AG09309 (cell line): ENCODE results near the gene PHACTR3.

ENCODE experiments used
- DNase-seq: peaks from one replicate; pipeline ENCODE4 v3.0.0-alpha.2; 2010; ENCODE audit warnings: low read depth
- H3K4me3 ChIP-seq: 2 replicates; pipeline ENCODE4 v1.5.1; 2011; ENCODE audit warnings: mild to moderate bottlenecking, low read depth, low read length, moderate library complexity; ENCODE audit not compliant: control insufficient read depth
- TF ChIP-seq, protein P1 (sequence below): IDR thresholded peaks from 2 replicates; pipeline ENCODE4 v1.5.1; 2011; ENCODE audit warnings: mild to moderate bottlenecking, low read depth, low read length, inconsistent platforms; ENCODE audit not compliant: insufficient read depth, control insufficient read depth; ENCODE audit errors: missing control alignments

The PHACTR3 gene

DNA sequence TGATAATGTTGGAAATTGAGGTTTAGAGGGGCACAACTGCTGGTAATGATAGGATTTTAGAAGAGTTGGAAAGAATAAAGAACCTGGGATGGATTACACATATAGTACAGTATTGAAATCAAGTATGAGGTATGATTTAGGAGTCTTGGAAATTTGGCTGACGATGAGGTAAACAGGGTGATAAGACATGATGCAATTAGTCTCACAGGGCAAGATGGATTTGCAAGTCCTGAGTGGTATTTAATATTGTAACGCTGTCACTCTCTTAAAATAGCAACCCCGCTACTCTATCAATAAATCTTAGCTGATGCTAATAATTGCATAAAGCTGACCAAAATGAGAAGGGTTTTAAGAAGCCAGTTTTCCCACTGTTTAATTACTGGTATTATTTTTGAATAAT is 258.7 kb downstream of the PHACTR3 start:
- TF ChIP-seq, protein P1, sequence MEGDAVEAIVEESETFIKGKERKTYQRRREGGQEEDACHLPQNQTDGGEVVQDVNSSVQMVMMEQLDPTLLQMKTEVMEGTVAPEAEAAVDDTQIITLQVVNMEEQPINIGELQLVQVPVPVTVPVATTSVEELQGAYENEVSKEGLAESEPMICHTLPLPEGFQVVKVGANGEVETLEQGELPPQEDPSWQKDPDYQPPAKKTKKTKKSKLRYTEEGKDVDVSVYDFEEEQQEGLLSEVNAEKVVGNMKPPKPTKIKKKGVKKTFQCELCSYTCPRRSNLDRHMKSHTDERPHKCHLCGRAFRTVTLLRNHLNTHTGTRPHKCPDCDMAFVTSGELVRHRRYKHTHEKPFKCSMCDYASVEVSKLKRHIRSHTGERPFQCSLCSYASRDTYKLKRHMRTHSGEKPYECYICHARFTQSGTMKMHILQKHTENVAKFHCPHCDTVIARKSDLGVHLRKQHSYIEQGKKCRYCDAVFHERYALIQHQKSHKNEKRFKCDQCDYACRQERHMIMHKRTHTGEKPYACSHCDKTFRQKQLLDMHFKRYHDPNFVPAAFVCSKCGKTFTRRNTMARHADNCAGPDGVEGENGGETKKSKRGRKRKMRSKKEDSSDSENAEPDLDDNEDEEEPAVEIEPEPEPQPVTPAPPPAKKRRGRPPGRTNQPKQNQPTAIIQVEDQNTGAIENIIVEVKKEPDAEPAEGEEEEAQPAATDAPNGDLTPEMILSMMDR, result no peak
- H3K4me3 ChIP-seq, result no peak overlapping the region
- no peak for DNase-seq

DNA sequence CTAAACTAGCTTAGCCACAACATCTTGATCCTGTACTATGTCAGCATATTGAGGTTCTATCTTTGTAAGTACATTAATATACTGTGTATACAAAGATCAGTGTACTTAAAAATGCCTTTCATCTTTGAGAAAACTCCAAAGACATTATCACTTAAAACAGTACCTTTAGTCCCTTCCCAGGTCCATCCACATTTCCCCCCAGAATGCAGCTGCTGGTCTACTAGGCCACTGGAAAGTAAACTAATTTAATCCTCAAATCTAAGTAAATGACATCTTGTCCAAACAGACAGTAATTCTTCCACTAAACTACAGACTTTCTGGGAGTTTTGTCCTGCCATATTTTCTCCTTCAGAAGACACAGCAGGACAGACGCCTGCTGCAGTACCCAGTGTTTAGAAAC is 260.4 kb downstream of the PHACTR3 start:
- no peak for DNase-seq
- no peak overlapping the region for H3K4me3 ChIP-seq
- TF ChIP-seq, protein P1, result no peak

DNA sequence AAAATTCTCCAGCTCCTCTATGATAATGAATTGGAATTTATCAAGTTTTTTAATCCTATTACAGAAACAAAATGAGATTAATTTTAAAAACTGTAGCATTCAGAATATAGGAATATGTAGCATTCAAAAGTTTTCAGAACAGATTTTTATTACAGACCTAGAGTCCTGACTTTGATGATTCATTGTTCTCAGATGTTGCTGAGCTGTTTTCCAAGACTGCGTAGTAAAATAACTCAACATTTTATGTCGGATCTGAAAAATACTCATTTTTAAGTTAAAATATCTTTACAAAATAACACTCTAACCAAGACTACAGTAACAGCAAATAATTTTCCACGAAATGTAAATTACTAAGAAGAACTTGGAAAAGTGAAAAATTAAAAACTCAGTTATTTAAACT is 262.0 kb downstream of the PHACTR3 start:
- no peak overlapping the region for H3K4me3 ChIP-seq
- TF ChIP-seq, protein P1, result no peak
- no peak for DNase-seq

DNA sequence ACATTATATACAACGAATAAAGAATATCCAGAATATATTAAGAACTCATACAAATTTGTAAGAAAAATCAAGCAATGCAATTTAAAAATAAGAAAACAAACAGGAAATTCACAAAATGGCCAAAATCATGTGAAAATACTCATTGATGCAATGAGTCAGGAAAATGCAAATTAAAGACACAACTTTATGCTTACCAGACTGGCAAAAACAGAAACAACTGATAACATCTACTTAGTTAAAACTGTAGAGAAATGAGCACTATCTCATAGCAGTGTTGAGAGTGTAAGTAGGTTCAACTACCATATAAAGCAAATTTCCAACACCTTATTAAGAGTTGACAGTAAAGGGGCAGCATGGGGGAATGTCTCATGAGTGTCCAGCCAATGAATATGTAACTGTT is 266.8 kb downstream of the PHACTR3 start:
- H3K4me3 ChIP-seq, result no peak overlapping the region
- DNase-seq, result no peak
- TF ChIP-seq, protein P1, result no peak

DNA sequence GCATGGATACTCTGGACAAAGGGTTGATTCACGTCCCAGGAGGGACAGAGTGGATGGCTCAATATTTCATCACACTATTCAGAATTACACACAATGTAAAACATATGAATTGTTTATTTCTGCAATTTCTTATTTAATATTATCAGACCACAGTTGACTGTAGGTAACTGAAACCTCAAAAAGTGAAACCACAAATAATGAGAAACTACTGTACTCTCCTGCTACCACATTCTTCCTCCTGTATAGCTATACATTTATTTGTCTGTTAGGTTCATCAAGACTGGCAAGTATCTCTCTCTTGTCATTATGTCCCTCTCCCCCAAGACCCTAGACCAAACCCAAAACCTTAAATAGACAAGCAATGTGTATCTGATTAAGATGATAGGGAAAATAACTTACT is 269.1 kb downstream of the PHACTR3 start:
- DNase-seq, result no peak
- no peak overlapping the region for H3K4me3 ChIP-seq
- TF ChIP-seq, protein P1, result no peak

GRCh38 chr20:59880198-59880597 is 275.9 kb downstream of the PHACTR3 start:
- no peak for DNase-seq
- TF ChIP-seq, protein P1, result no peak
- H3K4me3 ChIP-seq, result no peak overlapping the region

DNA sequence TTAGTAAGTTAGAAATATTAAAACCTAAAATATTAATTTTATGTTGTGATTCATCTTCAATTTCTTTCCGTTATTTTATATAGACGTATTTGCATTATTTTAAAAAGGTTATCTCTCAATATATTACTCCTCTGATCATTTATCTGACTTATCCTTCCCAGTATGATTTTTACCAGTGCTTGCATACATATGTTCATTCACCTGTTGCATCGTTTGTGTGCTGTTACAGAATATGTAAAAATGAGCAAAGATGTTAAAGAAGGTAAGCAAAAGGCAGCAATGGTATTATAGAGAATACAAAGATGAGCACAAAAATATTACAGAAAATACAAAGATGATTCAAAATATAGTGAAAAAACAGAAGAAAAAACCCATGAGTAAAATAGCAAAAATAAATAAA is 280.2 kb downstream of the PHACTR3 start:
- no peak for DNase-seq
- no peak overlapping the region for H3K4me3 ChIP-seq
- TF ChIP-seq, protein P1, result no peak
